Inflammatory macrophage treated with lipopolysaccharide for 1 hour (primary cell): ENCODE data around the gene LITAFD.
"Not testable (repeated sequence)": the region's sequence is repeated elsewhere in the genome, so short reads cannot be mapped to it uniquely, and the experiment has no call there.

Source experiments
- DNase-seq, 2 donors: peaks; one replicate each; pipeline ENCODE4 v3.0.0-alpha.2; 2020 to 2022

Gene LITAFD

DNA sequence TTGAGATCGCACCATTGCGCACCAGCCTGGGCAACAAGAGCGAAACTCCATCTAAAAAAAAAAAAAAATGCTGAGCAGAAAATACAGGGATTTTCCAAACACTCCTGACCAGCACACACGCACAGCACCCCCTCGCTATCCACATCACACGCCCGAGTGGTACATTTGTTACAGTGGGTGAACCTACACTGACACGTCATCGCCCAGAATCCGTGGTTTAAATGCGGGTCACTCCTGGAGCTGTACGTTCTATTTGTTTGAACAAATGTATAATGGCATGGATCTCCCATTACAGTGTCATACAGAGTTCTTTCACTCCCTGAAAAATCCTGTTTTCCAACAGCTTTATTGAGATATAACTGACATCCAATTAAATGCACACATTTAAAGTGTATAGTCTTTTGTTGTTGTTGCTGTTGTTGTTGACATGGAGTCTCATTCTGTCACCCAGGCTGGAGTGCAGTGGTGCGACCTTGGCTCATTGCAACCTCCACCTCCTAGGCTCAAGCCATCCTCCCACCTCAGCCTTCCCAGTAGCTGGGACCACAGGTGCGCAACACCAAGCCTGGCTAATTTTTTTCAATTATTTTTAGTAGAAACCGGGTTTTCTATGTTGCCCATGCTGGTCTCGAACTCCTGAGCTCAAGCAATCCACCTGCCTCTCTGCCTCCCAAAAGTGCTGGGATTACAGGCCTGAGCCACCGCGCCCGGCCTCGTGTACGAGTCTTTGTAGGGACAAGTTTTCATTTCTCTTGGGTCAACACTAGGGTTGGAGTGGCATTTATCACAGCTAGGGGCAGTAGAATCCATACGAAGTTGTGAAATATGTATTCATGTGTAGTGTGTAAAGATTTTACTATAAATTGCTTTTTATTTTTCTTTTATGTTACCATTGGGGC lies 8.9 kb upstream of the LITAFD start:
- DNase-seq = no peak

DNA sequence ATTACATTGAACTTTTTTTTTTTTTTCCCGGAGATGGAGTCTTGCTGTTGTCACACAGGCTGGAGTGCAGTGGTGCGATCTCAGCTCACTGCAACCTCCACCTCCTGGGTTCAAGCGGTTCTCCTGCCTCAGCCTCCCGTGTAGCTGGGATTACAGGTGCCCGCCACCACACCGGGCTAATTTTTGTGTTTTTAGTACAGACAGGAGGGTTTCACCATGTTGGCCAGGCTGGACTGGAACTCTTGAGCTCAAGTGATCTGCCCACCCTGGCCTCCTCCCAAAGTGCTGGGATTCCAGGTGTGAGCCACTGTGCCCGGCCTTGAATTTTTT lies 8.3 kb upstream of the LITAFD start:
- not testable (repeated sequence) for DNase-seq

DNA sequence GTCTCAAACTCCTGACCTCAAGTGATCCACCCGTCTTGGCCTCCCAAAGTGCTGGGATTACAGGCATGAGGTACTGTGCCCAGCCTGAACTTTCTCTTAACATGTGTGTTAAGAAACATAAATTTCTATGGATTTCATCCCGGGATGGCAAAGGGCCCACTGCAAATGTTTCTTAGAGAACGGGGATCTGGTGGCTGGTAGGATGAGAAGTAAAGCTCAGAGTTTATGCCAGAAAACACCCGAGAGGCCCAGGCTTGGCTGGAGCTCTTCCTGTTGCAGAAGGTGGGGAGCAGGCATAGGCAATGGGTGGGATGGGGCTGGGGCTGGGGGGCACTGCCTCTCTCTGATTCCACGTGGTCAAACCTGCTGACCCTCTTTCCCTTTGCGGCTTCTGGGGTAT lies 7.8 kb upstream of the LITAFD start:
- DNase-seq = no peak

DNA sequence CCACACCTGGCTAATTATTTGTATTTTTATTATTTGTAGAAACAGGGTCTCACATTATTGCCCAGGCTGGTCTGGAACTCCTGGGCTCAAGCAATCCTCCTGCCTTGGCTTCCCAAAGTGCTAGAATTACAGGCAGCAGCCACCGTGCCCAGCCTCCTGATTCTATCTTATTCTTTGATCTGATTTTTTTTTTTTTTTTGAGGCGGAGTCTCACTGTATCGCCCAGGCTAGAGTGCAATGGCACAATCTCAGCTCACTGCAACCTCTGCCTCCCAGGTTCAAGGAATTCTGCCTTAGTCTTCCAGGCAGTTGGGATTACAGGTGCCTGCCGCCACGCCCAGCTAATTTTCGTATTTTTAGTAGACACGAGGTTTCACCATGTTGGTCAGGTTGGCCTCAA lies 6.8 kb upstream of the LITAFD start:
- not testable (repeated sequence) for DNase-seq

DNA sequence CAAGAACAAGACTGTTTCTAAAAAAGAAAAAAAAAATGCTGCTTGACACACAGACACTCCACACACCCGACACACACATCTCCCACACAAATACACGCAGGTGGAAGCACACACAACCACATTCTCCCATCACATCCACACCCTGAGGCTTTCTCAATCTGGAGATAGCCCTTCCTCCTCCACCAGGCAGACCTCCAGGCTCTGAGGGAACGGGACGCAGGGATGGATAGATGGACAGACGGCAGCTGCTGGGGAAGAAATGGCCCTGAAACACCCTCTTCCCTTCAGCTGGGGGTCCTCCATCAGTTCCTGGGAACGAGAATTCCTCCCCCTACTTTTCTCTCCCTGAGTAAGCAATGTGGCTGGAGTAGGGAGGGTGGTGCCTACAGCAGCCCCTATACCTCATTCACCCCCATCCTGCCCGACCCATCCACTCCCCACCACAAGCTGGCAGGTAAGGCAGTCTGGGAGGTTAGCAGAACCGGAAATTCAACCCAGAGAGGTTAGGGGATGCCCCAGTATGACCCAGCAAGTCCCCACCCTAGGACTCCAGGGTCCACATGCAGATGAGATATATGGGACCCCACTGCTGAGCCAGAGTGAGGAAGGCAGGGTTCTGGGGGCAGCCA lies 4.1 kb upstream of the LITAFD start:
- DNase-seq = no peak

DNA sequence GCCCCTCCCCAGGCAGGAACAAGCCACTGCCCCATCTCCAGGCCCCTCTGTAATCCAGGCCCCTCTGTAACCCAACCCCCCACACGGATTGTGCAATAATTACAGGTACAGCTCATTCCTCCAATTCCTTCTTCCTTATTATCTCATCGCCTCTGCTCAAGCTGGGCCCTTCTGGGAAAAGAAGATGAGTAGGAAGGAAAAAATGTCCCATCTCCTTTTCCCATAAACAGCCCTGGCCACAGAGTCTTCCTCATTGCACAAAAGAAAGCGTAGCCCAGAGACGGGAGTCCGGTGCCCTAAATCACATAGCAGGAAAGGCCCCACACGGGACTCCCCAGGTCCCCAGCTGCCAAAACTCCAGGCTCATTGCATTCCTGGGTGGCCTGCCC lies 3.6 kb upstream of the LITAFD start:
- DNase-seq = no peak

DNA sequence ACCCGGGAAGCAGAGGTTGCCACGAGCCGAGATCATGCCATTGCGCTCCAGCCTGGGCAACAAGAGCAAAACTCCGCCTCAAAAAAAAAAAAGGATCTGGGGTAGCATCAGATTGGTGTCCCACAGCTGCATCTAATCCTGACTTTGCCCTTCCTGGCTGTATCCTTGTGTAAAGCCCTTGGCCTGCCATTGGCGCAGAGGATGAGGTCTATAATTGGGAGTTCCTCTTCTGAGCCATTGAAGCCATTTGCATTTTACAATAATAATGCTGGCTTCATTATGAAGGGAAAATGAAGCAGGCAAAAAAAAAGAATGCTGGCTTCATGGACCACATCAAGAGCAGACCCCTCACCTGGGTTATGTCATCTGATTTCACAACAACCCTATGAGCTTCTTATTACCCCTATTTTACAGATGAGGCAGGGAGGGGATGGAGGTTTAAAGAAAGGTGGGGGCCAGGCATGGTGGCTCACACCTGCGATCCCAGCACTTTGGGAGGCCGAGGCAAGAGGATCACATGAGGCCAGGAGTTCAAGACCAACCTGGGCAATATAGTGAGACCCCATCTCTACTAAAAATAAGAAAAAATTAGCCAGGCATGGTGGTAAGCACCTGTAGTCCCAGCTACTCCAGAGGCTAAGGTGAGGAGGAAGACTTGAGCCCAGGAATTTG lies 1.2 kb upstream of the LITAFD start:
- DNase-seq = no peak

DNA sequence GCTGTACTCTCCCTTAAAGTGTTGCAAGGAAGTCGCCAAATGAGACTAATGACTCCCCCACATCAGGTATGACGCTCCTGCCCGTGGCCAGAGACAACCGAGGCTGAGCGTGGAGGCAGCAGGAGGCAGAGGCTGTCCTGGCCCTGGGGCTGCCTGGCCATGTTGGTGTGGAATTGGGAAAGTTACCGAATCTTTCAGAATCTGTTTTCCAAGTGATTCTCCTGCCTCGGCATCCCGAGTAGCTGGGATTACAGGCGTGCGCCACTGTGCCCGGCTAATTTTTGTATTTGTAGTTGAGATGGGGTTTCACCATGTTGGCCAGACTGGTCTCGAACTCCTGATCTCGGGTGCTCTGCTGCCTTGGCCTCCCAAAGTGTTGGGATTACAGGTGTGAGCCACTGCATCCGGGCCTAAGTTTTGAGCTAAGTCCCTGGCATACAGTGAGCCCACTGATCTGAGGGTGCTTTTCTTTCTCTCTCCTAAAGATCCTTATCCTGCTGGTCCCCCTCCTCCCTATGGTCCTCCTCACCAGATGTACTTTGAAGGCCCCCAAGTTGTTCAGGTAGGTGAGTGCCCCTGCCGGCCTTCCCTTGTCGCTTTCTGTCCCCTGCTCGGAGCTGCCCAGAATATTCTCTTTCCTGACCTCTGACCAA lies 700 bp downstream of the LITAFD start:
- no peak for DNase-seq

DNA sequence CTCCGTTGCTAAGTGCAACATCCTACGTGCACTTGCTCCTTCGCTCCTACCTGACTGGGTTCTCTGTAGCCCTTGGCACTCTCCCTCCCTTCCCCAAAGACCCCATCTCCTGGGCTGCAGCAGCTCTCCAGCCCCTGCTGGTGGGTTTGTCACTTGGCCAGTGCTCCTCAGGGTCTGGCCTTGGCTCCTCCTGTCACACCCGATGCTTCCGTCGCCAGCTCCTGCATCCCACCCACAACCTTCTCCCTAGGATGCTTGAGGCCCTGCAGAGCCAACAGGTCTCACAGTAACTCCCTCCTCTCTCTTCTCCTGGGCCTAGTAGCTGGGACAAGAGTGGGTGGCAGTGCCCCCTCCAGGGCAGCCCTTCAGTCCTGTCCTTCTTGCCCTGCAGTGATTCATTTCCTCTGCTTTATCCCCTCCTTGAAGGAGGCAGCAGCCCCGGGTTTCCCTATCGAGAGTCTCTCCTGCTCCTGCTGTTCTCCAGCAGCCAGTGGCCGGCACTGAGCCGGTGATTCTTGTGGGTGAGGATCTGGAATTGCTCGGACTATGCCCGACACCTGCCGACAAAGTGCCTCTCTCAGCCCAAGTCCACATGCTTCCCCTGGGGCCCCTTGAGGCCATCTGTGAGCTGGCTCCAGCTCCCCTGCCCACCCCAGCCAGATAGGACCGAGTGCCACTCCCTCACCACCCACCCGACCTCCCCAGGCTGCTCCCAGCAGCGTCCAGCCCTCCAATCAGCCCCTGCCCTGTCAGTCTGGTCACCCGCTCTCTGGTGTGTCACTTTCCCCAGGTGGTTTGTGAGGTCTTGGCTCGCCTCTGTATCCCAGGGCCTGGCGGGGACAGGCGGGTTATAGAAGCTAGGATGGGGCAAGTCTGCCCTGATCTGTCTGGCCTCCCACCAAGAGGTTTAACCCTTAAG lies 3.8 kb downstream of the LITAFD start:
- no peak for DNase-seq

DNA sequence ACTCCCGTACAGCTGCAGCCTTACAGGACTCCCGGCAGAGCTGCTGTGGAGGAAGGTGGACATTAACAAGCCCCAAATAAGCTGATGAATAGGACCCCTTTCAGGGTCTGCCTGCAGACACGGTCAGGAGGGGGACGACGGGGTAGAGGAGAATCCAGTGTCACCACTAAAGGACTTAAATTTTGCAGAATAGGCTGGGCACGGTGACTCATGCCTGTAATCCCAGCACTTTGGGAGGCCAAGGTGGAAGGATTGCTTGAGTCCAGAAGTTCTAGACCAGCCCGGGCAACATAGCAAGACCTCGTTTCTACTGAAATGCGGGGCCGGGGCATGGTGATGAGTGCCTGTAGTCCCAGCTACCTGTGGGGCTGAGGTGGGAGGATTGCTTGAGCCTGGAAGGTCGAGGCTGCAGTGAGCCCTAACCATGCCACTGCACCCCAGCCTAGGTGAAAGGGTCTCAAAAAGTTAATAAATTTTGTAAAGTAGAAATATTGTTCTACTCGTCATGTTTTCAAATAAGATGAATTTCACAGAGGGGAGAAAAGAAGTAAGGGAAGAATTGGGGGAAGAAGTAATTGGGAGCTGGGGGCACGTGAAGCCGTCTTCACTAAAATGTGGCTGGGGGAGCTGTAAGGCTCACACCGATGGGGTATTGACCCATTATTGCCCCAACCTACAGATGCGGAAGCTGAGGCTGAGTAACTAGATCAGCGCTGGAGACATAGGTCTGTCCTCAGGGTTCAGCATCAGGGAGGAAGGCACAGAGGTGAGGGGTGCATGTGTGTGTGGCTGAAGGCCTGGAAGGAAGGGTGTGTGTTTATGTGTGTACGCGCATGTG lies 4.7 kb downstream of the LITAFD start:
- no peak for DNase-seq

DNA sequence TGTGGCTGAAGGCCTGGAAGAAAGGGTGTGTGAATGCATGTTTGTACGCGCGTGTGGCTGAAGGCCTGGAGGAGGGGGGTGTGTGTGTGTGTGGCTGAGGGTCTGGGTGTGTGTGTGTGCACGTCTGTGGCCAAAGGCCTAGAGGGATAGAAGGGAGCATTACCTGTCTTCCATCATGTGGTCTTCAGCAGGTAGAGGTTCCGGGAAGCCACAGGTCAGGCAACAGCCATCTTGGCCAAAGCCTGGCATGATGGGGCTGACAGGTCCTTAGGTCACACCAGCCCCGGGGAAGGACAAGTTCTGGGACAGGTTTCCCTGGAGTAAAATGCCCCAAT lies 5.2 kb downstream of the LITAFD start:
- no peak for DNase-seq

DNA sequence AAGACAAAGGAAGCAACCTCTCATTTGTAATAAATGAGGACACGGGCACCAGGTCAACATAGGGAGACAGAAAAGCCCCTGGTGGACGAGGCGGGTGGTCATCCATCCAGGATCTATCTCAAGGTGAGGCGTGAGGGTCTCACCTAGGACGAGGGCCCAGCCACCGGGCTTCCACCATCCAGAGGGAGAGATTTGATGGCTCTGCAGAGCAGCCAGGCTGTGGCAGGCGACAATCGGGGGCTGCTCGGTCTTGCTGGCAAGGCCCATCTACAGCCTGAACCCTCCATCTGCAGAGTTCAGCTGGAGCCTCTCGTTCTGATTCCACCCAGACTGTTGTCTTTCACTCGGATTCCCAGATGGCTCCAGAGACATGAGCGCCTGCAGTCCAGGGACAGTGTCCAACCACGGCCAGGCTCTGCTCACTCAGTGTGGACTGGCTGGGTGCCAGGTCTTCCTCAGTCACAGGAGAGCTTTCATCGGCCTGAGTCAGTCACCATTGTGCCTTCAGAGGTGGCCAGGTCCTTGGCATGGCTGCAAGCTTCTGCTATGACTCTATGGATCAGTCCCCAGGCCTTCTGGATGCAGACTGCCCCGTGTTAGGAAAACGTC lies 5.9 kb downstream of the LITAFD start:
- DNase-seq = no peak

DNA sequence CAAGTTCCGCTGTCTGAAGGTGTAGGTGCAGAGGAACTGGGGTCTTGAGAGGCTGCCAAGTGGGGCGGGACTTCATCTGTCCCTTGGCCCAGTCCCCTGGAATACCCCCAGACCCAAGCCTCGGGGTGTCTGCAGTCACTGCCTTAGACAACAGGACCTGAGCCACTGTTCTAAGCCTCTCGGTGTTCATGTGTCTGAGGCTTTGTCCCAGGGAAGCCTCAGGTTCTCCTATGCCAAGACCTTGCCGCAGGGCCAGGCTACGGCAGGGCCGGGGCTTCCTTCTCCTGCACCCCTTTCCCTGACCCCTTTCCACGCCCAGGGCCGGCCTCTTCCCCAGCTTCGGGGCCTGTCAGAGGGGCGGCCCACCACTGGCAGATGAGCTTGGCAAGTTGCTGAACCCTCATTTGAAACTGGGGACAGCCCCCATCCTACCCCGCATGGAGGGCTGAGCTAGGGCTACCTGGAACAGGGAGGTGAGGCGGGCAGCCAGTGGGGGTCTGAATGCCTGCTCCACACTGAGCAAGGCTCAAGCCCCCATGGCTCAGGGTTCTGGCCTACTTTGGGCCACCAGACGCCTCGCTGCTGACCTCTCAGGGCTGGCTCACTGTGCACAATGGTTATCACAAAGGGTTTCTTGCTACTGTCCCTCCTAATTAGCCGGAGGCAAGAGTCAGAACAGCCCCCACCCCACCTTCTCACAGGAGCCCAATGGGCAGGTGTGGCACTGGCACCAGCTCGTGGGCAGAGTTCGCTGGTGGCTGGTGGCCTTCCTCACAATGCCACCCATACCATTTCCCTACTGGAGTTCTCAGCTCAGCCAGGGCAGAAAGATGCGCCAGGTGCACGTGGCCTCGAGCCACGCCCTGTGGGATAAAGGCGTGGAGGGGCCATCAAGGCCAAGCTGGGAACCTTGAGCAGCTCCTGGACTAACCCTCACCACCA lies 7.1 kb downstream of the LITAFD start:
- no peak for DNase-seq

DNA sequence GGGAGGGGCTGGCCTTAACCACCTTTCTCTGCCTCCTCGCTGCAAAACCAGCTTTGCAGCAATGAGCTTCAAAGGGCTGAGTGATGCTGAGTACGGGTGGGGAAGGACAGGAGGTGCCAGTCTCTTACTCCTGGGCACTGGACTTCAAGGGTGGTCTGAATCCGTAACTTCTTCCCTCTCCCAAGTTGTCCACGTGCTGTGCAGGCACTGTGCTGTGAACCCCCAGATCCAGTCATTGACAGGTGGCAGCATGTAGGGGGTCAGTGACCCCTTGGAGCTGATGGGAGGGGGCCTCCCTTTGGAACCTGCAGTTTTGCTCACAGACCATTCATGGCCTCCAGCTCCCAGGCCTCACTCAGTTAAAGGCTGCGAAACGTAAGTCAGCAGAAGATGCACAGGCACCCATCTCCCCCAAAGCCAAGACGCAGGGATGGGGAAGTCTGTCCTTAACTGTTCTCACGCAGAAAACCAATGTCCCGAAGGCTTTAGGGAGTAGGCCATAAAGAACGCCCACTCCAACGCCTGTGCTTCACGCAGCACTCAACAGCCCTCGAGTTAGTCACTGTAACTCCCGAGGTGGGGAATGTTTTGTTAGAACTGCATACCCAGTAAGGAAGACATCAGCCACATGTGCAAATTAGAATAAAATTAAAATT lies 7.9 kb downstream of the LITAFD start:
- DNase-seq = no peak

DNA sequence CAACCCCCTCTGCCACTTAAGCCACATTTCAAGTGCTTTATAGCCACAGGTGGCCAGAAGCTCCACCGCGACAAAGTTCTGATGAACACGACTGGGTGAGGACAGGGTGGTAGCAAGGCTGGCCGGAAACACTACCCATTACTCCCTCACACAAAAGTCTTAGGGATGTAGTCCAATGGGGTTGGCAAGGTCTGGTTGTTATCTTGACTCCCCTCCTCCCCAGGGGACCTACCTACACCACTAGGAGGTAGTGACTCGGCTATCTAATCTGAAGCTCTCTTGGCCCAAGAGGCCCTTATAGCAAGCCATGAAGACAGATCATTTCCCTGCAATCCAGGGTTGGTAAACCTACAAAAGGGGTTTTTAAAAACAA lies 8.4 kb downstream of the LITAFD start:
- DNase-seq = no peak

DNA sequence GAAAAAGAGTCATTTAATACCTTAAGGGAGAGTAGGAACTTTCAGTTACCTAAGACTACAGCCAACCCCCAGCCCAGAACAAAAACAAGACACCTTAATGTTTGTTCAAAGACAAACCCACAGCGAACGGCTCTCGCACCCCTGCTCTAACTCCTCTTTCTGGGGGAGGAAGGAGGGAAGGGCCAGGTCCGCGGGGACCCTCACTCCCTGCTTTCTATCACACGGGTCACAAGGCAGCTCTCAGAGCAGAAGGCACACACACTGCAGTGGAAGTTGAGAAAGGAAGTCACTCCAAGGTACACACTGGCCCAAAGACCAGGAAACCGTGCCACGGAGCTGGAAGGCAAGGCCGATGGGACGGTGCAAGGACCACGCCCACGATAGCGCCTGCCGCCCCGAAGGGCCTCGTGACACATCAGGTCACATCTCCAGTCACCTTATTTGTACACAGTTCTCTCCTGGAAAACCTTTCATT lies 10.0 kb downstream of the LITAFD start:
- DNase-seq = no peak

DNA sequence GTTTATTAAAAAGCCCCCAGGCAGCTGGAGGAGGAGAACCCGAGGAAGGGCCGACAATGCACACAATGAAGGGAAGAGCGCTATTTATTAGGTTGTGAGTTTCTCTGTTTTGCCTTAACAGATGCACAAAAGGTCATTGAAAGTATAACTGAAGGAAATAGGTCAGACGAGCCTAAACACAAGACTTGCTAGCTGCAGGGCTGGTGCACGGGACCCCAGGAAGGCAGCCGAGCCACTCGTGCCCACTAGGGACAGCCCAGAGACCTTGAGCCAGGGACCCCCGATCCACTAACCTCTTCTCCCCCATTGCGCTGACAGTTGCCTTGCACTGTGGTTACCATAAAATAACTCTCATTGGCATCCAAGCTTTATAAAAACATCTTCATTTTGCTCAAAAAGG lies 11.3 kb downstream of the LITAFD start:
- DNase-seq = no peak

DNA sequence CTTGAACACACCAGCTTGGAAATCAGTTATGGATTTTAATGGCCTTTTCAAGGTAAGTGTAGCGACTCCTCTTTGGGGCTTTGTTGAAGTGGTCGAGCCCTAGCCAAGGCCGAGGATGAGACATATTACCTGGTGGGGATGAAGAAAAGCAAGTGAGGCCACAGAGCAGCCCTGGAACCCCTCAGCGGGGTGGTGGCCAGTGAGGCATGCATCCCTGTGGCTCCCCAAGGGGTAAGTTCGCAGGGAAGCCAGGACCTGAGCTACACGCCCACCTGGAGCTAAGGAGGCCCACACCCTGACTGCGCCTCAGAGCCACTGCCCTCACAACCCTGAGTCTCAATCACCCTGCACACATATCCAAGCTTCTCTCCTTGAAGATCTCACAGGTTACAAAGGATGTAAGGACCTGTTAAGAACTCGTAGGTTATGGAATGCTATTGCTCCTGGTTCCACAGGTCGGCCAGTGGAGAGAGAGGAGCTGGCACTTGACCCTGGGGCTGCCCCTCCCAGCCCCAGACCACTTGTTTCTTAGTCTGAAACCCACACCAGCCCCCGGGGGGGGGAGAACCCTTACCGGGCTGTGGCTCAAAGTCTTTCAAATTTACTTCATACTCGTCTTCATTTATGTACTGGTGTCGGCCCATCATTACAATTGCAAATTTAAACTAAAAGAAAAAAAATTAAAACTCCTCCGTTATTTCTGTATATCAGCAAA lies 12.0 kb downstream of the LITAFD start:
- no peak for DNase-seq
